HG03469 (cell line): ENCODE measurements around the gene SCN5A.
A peak's percentile ranks its signal among the peaks of the same experiment; 100 is the strongest.

Source experiments
- ATAC-seq: cut with Tn5 transposase; IDR thresholded peaks from one replicate; pipeline ENCODE4 v1.9.1; 2021; ENCODE audit warnings: mild to moderate bottlenecking, moderate library complexity, moderate number of reproducible peaks; ENCODE audit not compliant: unreplicated experiment

SCN5A gene

DNA sequence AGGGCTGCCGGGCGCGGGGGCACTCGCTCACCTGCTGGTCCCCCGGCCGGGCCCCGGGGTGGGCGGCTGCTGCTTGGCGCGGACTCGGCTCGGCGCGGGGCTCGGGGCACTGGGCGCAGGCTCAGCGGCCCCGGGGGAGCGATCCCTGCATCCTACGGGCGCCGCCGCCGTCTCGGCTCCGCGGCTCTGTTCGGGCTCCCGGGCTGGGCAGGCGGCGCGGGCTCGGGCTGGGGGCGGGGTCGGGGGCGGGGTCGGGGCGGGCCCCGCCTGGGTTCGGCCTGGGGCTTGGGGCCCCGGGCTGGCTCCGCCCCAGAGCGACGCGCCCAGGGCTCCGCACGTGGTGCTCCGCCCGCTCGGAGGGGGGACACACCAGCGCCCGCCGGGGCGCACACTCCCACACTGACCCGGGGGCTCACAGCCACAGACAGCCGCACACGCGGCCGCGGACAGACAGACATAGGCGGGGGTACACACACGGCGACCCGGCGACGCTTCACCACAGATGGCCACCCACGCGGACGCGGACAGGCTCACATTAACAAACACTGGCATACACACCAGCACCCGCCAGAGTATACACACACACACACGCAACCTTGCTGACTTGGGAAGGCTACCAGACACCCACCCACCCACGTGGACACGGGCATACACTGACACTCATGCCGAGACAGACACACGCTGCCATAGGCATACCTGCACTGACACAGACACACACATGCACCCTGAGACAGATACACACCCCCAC is at the start of gene SCN5A:
SCN5A (minus strand) TSS at position 188 of the 748 bp plus-strand sequence. CDS start 16,380 bp downstream, outside the sequence.
- no peak for ATAC-seq

DNA sequence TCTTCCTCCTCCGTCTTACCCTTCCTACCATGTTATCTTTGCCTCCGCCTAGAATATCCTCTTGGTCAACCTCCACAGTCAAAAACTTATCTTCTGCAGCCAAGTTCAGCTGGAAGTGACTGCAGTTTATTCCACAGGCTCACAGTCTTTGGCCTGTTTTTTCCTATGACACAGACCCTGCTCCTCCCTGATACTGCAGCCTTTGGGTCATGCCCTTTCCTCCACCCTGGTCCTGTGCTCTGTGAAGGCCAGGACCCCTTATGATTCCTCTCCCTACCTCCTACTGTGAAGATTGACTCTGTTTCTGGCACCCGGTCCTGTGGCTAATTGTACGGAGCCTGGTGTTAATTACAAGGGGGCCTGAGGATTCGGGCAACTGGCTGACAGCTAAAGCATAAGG is 49.3 kb upstream of the SCN5A start:
- no peak for ATAC-seq

DNA sequence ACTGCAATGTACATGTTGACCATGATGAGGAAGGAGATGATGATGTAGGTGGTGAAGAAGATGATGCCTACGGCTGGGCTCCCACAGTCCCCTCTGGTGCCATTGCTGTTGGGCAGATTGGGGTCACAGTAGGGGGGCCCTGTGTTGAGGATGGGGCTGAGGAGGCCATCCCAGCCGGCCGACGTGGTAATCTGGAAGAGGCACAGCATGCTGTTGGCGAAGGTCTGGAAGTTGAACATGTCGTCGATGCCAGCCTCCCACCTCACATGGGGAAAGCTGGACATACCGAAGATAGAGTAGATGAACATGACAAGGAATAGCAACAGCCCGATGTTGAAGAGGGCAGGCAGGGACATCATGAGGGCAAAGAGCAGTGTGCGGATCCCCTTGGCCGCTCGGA is 48.6 kb upstream of the SCN5A start:
- ATAC-seq = no peak

DNA sequence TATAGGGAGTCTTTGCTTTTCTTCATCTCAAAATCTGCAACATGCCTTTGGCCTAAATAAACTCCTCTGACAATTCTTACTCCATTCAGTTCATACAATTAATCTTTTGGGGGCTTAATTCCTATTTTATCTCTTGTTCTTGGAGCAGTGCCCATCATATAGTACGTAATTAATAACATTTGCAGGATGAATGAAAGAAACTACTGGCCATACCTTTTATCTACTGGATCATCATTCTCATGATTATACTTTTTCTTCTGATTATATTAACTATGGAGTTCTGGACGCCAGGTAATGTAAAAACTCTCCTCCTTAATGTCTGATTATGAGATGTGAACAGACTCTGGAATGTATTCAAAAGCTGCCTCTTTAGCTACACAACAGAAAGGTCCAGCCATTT is 46.5 kb upstream of the SCN5A start:
- no peak for ATAC-seq

DNA sequence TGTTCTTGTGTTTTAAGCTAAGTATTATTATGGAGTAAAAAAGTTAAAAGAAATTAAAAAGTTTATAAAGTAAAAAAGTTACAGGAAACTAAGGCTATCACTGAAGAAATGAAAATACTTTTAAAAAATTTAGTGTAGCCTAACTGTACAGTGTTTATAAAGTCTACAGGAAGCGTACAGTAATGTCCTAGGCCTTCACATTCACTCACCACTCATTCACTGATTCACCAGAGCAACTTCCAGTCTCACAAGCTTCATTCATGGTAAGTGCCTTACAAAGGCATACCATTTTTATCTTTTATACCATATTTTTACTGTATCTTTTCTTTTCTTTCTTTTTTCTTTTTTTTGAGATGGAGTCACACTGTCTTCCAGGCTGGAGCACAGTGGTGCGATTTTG is 40.7 kb upstream of the SCN5A start:
- no peak for ATAC-seq

DNA sequence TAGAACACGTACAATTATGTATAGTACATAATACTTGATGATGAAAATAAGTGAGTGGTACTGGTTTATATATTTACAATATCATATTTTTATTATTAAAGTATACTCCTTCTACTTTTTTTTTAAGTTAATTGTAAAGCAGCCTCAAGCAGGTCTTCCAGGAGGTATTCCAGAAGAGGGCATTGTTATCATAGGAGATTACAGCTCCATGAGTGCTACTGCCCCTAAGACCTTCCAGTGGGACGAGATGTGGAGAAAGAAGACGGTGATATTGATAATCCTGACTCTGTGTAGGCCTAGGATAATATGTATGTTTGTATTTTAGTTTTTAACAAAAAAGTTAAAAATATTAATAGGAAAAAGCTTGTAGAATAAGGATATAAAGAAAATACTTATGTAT is 40.3 kb upstream of the SCN5A start:
- ATAC-seq = no peak

DNA sequence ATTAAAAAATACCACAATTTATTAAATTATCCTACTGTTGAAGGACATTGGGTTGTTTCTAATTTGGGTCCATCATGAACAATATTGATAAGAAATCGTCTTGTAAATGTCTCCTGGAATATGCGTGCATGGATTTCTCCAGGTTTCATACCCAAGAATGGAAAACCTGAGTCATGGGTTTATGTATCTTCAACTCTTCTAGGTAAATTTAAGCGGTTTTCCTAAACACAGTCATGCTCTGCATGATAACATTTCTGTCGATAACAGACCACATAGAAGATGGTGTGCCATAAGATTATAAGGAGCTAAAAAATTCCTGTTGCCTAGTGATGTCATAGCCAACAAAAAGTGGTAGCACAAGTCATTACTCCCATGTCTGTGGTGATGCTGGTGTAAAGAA is 39.9 kb upstream of the SCN5A start:
- no peak for ATAC-seq

DNA sequence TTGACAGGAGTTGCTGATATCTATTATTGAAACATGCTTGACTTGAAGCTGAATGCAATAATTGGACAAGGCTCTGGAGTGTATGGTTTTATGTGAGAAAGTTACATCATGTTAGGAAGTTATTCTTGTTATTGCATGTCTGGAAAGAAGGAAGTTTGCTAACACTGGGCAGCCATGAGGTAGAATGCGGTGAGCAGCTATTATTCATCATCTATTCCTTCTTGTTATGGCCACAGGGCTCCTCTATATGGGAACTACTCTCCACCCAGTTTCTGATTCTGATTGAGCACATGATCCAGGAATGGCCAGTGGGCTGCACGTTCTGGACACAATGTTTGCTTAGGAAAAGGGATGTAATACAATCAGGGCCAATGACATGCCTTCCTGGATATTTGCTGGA is 37.8 kb upstream of the SCN5A start:
- no peak for ATAC-seq

DNA sequence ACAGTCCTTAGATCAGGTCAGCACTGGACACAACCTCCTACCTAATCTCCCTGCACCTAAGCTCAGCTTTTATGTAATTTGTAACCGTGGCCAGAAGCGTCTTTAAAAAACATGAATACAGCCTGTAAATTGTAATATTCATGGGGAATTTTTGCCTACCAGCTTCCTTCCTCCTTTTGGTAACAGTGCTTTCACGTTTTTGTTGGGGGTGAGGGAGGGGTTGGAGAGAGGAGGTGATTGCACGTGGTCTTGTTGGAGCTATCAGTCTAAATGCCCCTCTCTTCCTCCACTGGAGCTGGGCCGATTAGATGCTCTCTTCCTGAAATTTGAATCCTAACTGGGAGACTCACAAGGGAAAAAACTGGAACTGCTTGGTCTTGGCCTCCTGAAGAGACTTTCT is 35.1 kb upstream of the SCN5A start:
- no peak for ATAC-seq

DNA sequence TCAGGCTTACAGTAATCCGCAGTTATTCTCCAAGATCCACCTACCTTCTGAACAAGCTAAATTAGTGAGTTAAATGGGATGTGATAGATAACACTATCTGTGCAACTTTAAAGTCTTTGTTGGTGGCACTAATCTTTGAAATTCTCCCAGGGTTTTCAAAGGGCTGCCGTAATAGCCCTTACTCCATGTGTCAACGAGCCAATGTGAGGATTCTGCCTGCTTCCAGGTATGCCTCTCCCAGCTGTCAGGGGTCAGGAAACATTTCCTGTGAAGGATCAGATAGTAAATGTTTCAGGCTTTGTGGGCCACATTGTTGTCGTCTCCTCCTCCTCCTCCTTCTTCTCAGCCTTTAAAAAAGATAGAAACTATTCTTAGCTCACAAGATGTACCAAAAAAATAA is 20.2 kb upstream of the SCN5A start:
- no peak for ATAC-seq

DNA sequence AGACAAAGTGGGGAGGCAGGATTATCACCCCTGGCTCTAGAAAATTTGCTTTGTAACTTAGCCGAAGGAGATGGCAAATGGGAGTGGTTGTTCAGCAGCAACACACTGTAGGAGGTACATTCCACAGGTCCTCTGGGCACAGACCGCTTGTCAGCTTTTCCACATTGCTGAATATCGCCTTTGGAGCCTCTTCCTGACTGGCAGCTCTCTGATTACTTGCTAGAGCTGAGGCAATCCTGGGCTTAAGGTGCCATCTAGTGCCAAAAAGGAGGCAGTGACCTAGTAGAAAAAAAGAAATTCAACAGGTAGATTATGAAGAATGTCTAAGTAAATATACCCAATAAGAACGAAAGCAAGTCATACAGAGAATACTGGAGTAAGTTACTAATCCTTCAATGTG is 13.1 kb upstream of the SCN5A start:
- no peak for ATAC-seq

DNA sequence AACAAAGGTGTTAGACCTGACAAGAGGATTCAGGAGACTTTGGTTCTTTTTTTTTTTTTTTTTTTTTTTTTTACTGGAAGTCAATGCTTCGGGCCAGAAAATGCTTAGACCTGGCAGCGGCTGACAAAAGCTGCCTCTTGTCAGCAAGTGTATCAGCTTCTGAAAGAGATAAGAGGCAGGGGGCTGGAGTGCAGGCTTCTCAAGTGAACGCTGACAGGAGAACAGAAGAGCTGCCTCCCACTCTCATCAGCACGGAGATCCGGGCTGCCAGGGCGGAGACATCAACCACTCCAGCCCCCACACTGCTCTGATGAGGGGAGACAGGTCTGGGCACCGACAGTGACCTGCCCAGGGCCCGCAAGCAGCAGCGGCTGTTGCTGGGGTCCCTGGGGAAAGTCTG is 9.4 kb upstream of the SCN5A start:
- no peak for ATAC-seq

DNA sequence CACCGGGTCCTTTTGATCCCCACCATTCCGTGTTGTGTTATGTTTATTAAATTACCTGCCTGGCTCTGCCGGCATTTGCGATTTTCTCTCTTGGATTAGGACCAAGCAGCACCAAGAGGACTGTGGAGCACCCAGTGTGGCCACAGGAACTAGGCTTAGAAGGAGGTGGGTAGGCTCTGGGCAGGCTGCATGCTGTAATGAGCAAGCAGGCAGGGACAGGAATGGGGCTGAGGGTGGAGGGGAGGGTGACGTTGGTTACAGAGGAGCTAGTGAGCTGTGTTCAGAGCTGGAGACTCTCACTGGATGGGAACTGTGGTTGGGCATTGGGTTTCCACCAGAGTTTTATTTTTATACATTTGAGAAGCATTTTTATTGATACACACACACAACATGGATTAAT is 7.9 kb upstream of the SCN5A start:
- ATAC-seq = no peak

DNA sequence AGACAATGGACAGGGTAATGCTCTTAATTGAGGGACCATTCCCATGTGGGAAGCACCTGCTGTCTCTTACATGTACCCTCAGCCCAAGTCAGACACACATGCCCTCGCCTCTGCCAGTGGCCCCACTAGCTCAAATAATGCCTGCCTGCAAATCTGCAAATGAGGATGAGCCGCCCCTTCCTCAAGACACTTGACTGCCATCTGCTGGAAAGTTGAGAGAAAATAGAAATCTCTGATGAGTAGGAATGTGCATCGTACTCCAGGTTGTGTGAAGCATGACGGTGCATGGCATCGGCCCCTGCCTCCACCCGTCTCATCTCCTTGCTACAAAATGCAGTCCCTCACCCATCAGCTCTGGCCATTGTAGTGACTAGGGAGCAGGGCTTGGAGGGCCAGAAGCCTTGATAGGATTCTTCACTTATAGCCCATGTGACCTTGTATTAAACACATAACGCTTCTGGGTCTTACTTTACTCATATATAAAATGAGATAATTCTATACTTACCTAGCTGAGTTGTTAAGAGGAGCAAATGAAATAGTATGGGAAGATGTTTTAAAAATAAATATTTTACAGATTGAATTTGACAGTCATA is 6.3 kb upstream of the SCN5A start:
- ATAC-seq = no peak

DNA sequence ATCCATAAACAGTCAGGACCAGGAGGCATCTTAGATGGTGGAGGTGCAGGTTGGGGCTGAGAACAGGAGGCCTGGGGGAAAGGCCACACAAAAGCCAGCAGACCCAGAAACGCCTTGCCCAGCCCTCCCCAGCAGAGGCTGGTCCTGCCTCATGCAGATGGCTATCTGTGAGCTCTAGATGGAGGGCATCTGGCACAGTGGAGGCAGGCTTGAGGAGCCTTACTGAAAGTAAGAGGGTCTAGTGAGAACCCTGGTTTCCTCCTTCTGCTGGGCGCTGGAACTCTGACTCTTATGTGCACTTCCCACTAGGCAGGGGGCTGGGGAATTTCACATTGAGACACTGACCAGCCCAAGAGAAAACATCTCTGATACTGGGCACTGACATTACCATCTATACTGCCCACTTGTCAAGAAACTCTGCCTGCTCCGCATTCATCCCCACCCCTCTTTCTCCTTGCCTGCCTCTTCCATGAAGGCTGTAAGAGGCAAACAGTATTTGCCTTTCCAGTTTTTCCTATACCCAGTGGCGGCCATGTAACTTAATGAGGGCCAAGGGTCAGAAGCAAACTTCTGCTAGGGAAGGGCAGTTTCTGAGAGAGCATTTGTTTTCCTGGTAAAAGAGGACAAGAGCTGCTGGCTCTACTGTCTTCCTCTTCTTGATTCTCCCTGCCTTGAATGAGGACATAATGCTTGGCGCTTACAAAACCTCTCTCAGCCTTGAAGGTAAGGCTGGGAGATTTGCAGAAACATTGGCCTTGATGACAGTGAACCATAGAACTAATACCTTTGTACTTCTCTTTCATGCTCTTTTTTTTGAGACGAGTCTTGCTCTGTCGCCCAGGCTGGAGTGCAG is 4.4 kb upstream of the SCN5A start:
- ATAC-seq = no peak

DNA sequence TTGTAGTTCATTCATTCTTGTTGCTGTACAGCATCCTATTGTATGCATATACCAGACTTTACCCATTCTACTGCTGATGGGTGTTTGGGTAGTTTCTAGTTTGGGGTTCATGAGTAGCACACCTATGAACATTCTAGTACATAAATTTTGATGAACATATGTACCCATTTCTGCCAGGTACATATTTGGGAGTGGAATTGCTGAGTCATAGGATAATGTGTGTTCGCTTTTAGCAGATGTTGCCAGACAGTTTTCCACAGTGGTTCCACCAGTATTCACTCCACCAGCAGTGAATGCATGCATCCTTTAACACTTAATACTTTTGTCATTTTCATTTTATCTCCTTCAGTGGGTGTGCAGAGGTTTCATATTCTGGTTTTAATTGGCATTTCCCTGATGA is 3.4 kb upstream of the SCN5A start:
- no peak for ATAC-seq

DNA sequence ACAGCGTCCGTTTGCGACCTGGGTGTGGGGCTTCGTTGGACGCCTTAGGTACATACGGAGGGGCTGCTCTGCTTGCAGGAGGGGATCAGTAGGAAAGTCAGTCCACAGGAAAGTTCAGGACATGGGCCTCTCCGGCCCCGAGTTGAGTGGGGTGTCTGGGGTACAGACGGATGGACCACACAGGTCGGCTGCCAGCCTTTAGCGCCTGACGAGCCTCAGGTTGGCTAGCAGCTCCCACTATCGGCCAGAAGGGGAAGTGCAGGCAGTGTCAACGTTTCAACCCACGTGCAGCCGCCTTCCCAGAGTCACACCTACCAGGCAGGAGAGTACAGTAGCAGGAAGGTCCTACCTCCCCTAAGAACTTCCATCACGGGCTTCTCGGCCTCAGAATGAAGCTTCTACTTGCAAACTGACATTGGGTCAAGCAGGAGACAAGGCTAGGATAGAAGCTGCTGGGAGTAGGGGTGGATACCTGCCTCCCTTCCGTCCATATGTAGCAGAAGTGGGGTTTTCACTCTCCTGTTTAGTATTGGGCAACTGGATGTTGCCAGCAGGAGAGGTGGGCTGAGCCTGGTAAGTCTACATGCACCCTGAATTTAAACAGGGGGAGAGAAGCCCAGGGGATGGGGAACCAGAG is 1.8 kb upstream of the SCN5A start:
- ATAC-seq = peak; percentile 51

DNA sequence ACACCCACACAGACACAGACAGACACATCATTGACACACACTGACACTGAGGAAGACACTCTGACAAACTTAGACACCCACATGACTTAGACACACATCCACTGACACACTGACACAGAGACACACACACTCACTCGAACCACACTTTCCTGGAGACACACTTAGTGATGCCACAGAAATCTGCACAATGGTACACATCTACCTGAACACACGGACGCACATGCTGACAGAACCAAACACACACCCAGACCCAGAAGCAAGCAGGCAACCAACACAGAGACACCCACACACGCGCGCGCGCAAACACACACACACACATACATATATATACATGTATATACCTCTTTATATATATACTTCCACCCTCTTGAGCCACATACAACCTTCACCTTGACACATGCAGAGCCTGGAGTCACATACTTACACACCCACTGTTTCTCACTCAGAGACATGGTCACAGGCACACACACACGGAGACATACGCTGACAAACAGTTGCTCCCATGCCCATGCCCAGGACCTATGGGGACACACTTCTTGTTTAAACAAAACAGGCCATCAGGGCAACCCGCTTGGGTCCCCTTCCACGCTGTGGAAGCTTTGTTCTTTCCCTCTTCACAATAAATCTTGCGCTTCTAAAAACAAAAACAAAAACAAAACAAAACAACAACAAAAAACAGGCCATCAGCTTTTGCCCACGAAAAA is 913 bp upstream of the SCN5A start:
- ATAC-seq = no peak

DNA sequence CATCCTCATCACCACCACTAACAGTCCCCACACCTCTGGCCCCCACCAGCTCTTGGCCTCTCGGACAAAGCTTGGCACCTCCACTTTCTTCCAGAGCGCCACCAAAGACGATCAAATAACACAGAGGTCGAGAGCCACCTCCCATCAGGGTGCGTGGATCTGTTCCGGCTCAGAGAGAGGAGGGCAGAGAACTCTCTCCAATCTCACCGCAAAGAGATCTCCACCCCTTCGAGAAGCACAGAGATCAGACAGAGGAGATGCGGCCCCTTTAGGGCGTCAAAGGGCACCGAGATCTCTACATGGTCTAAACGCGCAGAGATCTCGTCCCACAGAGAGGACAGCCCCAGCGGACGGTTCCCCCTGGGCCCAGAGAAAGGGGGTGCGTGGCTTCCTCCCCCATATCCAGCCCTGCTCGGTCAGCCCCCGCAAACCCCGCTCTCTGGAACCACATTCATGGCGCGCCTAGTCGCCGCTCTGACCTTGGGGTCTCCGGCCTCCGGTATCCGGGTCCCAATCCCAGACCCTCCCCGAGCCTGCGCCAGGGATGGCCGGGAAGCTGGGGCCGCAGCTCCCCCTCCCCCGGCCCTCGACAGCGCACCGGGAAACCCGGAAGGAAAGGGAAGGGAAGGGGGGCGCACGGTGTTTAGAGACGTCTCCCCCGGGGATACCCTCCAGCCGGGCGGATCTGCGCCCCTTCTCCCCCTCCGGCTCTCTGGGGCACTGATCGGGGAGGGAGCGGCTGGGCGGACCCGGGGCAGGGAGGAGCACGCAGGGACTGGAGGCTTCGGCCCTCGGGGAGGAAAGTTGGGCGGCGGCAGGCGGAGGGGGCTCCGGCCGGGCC is 608 bp downstream of the SCN5A start:
- ATAC-seq = no peak
